ENCODE data around the gene PAFAH1B2. TPM values are rescaled to one million over a fixed set of nuclear protein-coding genes. Genes with fewer than 3 reads are reported as not detected.

The PAFAH1B2 gene
- total RNA-seq, 2 experiments from 2014 or later, result 67.5 to 67.6 TPM

DNA sequence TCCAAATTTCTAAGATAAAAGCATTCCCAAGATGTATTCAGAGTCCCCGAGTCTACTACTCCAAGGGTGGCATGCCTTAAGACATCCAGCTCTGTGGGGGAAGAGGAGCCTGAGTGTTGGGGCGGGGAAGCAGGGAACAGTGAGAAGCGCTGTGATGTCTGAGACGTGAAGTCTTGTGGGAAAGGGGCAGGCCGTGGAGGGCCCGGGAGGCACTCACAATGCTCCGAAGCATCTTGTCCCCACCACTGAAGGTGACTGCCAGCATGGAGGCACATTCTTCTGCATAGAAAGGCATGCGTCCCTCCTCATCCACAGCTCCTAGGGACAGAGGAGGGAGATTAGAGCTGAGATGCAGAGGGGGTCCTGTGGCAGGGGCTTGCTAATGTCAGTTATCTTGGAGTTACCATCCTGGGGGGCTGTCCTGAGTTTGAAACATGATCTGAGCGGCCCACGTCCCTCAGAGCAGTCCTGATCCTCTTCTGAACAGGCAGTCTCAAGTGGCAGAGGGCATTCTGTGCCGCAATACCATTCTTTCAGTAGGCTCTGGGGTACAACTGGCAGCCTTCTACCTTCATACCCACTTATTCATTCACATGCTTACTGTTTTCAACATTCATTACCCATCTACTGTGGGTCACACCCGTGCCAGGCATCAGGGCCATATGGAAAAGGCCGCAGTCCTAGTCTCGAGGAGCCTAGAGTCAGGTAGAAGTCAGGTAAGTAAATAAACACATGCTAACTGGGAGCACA lies 79.1 kb downstream of the PAFAH1B2 start:
- Mint-ChIP-seq H3K4me3 (no peak overlapping the region), H3K36me3 (peaks cover 27% of the 10 kb centered on the region), H3K27me3 (no peaks in the 10 kb centered on the region), H3K27ac (no peak overlapping the region), H3K9me3 (no peaks in the 10 kb centered on the region), H3K4me1 (peaks cover 11% of the 10 kb centered on the region)
- no peak for DNase-seq

DNA sequence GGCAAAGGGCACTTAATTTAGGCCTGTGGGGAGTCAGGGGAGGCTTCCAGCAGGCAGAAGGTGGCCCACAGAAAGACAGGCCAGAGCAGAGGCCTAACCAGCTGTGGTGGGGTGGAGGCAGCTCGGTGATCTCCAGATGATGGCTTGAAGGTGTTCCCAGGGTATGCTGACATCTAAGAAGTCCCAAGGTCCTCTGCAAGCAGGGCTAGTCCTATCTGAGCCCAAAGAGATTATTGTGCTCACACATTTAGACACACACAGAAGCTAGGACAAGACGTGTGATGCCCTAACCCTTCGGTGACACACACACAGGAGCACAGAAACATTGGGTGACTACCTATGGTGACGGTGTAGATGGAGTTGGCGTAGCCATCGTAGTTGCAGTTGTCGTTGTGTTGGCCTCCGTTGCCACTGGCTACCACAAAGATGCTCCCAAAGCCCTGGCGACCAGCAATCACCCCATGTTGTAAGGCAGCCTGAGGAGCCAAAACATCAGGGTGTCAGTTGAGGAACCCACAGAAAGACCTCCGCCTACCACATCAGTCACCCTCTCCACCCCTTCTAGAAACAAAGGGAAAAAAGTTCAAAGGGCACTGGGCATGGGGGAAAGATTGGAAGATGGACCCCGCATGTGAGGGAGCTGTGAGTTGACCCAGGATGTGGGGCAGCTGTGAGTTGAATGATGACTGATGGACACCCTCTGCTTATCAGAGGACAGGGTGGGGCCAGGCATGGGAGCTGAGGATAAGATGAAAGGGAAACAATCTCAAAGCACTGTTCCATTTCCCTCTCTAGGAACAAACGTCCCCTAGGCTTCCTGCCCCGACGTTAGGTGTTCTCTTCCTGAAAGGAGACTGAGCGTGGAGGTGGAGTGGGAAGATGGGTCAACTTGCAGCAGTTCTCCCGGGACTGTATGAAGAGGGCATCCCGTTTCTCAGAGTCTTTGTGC lies 79.9 kb downstream of the PAFAH1B2 start:
- H3K27ac Mint-ChIP-seq, result no peak overlapping the region
- H3K4me1 Mint-ChIP-seq, result peaks cover 15% of the 10 kb centered on the region
- peaks cover 34% of the 10 kb centered on the region for H3K36me3 Mint-ChIP-seq
- no peak for DNase-seq
- H3K27me3 Mint-ChIP-seq, result no peaks in the 10 kb centered on the region
- no peaks in the 10 kb centered on the region for H3K9me3 Mint-ChIP-seq
- no peak overlapping the region for H3K4me3 Mint-ChIP-seq

DNA sequence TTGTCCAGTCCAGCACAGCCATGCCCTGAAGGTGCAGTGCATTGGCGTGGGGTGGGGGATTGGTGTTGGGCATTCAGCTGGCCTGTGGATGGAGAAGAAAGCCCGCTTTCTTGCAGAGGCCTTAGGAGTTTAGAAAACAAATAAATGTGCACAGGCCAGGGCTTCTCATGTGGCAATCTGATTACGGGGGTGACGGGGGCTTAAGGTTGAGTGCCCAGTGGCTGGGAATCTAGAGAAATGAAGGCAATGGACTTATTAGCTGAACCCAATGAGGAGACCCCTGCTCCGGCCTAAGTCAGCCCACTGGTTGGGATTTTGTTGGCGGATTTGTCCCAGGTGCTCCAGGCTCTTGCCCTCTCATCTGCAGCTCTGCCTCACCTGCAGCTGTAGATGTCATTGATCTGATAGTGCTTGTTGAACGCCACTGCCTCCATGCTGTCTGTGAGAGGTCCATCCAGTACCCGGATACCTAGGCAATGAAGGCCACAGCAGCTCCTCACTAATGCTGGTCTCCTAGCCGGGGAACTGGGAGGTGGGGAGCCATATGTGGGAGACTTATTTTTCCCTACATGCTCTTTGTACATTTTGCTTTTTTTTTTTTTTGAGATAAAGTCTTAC lies 81.6 kb downstream of the PAFAH1B2 start:
- DNase-seq, result no peak
- peaks cover 41% of the 10 kb centered on the region for H3K36me3 Mint-ChIP-seq
- H3K4me1 Mint-ChIP-seq, result peaks cover 28% of the 10 kb centered on the region
- H3K9me3 Mint-ChIP-seq, result no peaks in the 10 kb centered on the region
- H3K4me3 Mint-ChIP-seq, result no peak overlapping the region
- H3K27me3 Mint-ChIP-seq, result no peaks in the 10 kb centered on the region
- H3K27ac Mint-ChIP-seq, result no peak overlapping the region

Other genes with a start within 250 kb of the PAFAH1B2 start
- gene SIK3, start 45.9 kb upstream of the PAFAH1B2 start, total RNA-seq, result 10 to 100 TPM; 22.8 to 24.0 TPM
- 1 to 10 TPM; 8.0 to 8.7 TPM for gene SIDT2, start 34.5 kb downstream of the PAFAH1B2 start, total RNA-seq
- gene TAGLN, start 55.1 kb downstream of the PAFAH1B2 start, total RNA-seq, result 1 to 10 TPM; 2.0 TPM
- 10 to 100 TPM; 85.0 to 85.9 TPM for gene PCSK7, start 87.8 kb downstream of the PAFAH1B2 start, total RNA-seq
- 10 to 100 TPM; 16.6 to 17.3 TPM for gene RNF214, start 88.4 kb downstream of the PAFAH1B2 start, total RNA-seq
- gene BACE1-AS, start 147.1 kb downstream of the PAFAH1B2 start, total RNA-seq, result 1 to 10 TPM; 3.1 to 3.8 TPM
- 1 to 10 TPM in 1 of 2 experiments, under 1 TPM in 1; 0.90 to 1.2 TPM for gene BACE1, start 172.0 kb downstream of the PAFAH1B2 start, total RNA-seq
- 10 to 100 TPM; 24.8 to 28.3 TPM for gene CEP164, start 183.6 kb downstream of the PAFAH1B2 start, total RNA-seq

Data from activated naive CD8-positive, alpha-beta T cell treated with anti-CD3 and anti-CD28 coated beads for 36 hours (primary cell).